BJ (cell line): ENCODE measurements around the gene ERBIN. TPM values are rescaled to one million over a fixed set of nuclear protein-coding genes. Genes with fewer than 3 reads are reported as not detected.

ENCODE experiments used
- CTCF ChIA-PET: fragments of 350-600 bp; formaldehyde crosslinking; extraction: SDS; loops from one replicate; lab custom pipeline; 2021; ENCODE audit warnings: antibody characterized with exemption, inconsistent platforms; lab: Yijun Ruan, JAX
- POLR2A ChIA-PET: fragments of 300-600 bp; sonication (Branson Sonifier 250); formaldehyde crosslinking; extraction: SDS; loops from one replicate; lab custom pipeline; 2021; ENCODE audit warnings: antibody characterized with exemption; lab: Charles Lee
- DNase-seq: peaks from one replicate; pipeline ENCODE4 v3.0.0-alpha.2; 2011; ENCODE audit warnings: low read depth
- H3K27me3 ChIP-seq: 2 replicates; pipeline ENCODE4 v1.6.0; 2011; ENCODE audit warnings: low read length; ENCODE audit not compliant: control insufficient read depth, insufficient read depth
- H3K36me3 ChIP-seq: 2 replicates; pipeline ENCODE4 v1.5.1; 2011; ENCODE audit warnings: low read length; ENCODE audit not compliant: control insufficient read depth, insufficient read depth
- H3K4me3 ChIP-seq: 2 replicates; pipeline ENCODE4 v1.5.1; 2011; ENCODE audit warnings: low read depth, mild to moderate bottlenecking, control low read depth, low read length
- CTCF ChIP-seq: IDR thresholded peaks from 2 replicates; pipeline ENCODE4 v1.5.1; 2011; ENCODE audit warnings: low read depth, mild to moderate bottlenecking, control low read depth, inconsistent platforms, low read length, moderate library complexity; ENCODE audit not compliant: insufficient read depth
- polyA plus RNA-seq: library from polyadenylated mRNA; depleted of rRNA; stranded (reverse); fragments of >200 nt; gene quantifications from 2 replicates; pipeline ENCODE4 v1.2.3, GENCODE V29; 2011

Gene ERBIN
- polyA plus RNA-seq, 1 experiment = 26.0 TPM

GRCh38 chr5:65981548-65981947, 55.2 kb downstream of the ERBIN start:
- TF ChIP-seq CTCF = no peak
- H3K4me3 ChIP-seq = no peak overlapping the region

GRCh38 chr5:65981969-65982619, 55.7 kb downstream of the ERBIN start:
- DNase-seq = no peak
- ChIA-PET POLR2A (no interaction called here), CTCF (no interaction called here)
- TF ChIP-seq CTCF = no peak
- Histone ChIP-seq H3K4me3 (no peak overlapping the region), H3K36me3 (peaks cover 2% of the 10 kb centered on the region), H3K27me3 (no peaks in the 10 kb centered on the region)

More at GRCh38 chr5:65981548-65981947, 55.2 kb downstream of the ERBIN start:
- H3K36me3 ChIP-seq = peaks cover 2% of the 10 kb centered on the region
- CTCF ChIA-PET = no interaction called here
- POLR2A ChIA-PET = no interaction called here
- no peak for DNase-seq
- H3K27me3 ChIP-seq = no peaks in the 10 kb centered on the region

GRCh38 chr5:65982635-65983034, 56.3 kb downstream of the ERBIN start:
- Histone ChIP-seq H3K4me3 (no peak overlapping the region), H3K27me3 (no peaks in the 10 kb centered on the region), H3K36me3 (peaks cover 2% of the 10 kb centered on the region)
- DNase-seq = no peak
- CTCF ChIA-PET = no interaction called here
- no peak for TF ChIP-seq CTCF
- POLR2A ChIA-PET = no interaction called here

DNA sequence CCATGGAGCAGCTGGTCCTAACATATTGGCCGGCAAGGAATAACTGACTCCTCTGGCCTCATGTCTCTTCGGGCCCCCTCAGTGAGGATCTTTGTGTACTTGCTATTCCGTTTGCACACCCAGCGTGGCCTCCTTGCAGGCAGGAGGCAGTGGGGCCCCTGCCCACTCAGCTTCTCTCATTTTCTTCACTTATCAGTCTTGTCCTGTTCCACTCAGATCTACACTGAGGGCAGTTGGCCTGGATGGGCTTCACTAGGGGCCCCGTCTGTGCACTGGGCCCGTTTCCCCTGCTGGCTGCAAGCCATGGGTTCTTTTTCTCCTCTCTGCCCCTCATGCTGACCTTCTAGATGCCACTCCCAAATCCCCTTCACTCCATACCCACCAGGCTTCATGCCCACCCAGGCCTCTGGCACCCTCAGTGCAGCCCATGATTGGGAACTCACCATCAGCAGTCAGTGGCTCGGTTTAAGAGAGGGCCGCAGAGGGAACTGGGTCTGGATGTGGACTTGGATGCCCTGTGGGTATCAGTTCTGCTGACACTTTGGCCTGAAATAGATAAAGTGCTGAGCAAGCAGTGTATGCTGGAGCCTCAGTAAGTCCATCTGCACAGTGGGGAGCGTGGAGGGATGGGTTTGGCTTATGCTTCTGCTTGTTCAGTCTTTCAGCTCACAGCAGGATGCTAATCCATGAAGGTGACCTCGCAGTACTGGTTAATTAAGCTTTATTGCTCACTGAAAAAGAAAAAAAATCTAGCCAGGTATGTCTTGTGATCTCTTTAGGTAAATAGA, 57.9 kb downstream of the ERBIN start:
- no peaks in the 10 kb centered on the region for H3K27me3 ChIP-seq
- ChIA-PET POLR2A (no interaction called here), CTCF (interaction anchor here (1.1 to 2.2 kb wide), 2 partner anchors 14 kb away, joined by 3 to 4 read pairs; no protein-coding TSS in a partner anchor)
- no peak for DNase-seq
- TF ChIP-seq CTCF = no peak
- H3K4me3 ChIP-seq = no peak overlapping the region
- H3K36me3 ChIP-seq = peaks cover 2% of the 10 kb centered on the region

DNA sequence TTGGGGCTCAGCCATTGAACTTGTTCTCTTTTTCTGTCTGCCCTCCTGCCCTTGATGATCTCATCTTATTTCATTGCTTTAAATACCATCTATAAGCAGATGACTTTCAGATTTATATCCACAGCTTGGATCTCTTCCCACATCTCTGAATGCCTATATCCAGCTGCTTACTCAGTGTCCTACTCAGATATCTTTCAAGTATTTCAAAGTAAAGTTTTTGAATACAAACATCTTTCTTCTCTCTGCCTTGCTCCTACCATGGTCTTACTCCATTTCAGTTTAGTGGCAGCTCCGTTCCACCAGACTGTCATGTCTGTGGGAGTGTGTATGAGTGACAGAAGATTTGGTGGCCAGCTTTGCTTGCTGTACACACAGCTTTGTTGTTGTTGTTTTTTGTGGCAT, 59.7 kb downstream of the ERBIN start:
- Histone ChIP-seq H3K27me3 (no peaks in the 10 kb centered on the region), H3K36me3 (peaks cover 2% of the 10 kb centered on the region), H3K4me3 (no peak overlapping the region)
- CTCF ChIA-PET = interaction anchor here (1.0 to 2.2 kb wide), 4 partner anchors 12 to 177 kb away, joined by 3 to 4 read pairs (median 4); no protein-coding TSS in a partner anchor
- no peak for DNase-seq
- POLR2A ChIA-PET = interaction anchor here (0.5 kb wide), 1 partner anchor 59 kb away, joined by 3 read pairs; no protein-coding TSS in a partner anchor
- TF ChIP-seq CTCF = no peak
